ENCODE data around the gene TREH. TPM values are rescaled to one million over a fixed set of nuclear protein-coding genes. Genes with fewer than 3 reads are reported as not detected.

The TREH gene
- total and polyA plus RNA-seq, 2 of the 8 experiments (the other 6 are each of a cell fraction or from before 2014, with no cell fraction given): 0.03 TPM; not detected in 1

DNA sequence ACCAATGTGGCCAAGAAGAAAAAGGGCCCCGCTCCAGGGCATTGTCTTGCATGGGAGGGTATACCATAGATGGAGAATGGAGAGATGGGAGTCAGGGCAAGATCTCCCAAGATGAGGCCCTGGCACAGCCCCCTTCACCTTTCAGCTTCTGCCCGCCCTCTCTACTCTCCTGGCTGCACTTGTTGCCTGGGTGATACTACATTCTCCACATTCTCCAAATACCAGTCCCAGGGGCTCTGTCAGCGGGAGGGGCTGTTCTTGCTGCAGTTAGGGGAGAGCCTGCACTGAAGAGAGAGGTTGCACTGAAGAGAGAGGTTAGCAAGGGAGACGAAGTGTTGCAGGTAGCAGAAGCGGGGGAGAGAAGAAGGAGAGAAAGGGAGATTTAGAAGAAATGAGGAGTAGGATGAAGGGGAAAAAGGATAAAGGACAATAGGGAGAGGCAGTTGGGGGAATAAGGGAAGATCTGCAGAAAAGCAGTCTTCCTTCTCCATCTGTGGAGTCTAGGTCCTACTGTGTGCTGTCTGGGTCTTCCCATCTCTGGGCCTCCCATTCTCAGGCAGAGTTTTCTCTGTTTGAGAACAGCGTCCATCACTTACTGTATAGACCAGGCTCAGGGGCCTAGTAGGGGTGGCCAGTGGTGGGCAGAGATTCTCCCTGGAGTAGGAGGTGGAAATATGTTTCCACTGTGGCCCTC, 64.0 kb downstream of the TREH start (continued):
- TF ChIP-seq POLR2AphosphoS5 (IDR thresholded peaks at IDR 0.05; ENCODE audit: low read depth, low read length): peak; percentile 91
- peak; percentile 65 for TF ChIP-seq TAF7 (optimal IDR thresholded peaks at IDR 0.05; ENCODE audit: borderline replicate concordance, low read depth, low read length)
- peak in 1 of 2 experiments; percentile 51 for TF ChIP-seq BCL11A (IDR thresholded peaks at IDR 0.05; ENCODE audit: low read depth in 2 of 2, low read length in 2 of 2)
- no peak for TF ChIP-seq EGR1 (IDR thresholded peaks at IDR 0.05; ENCODE audit: borderline replicate concordance, low read depth, low read length)
- TF ChIP-seq HDAC6 (IDR thresholded peaks at IDR 0.05; ENCODE audit: low read depth, low read length): no peak
- no peak for TF ChIP-seq EZH2 (IDR thresholded peaks at IDR 0.05; ENCODE audit: low read depth, low read length, severe bottlenecking)
- no peak for TF ChIP-seq JUN (IDR thresholded peaks at IDR 0.05; ENCODE audit: low read depth, low read length)
- TF ChIP-seq ASH2L (IDR thresholded peaks at IDR 0.05; ENCODE audit: low read length): no peak
- no peak for TF ChIP-seq CBX5 (IDR thresholded peaks at IDR 0.05; ENCODE audit: low read depth, low read length)
- TF ChIP-seq RNF2 (IDR thresholded peaks at IDR 0.05; ENCODE audit: borderline replicate concordance, low read depth, low read length, missing control alignments, poor library complexity, severe bottlenecking): no peak
- no peak for TF ChIP-seq GABPA (IDR thresholded peaks at IDR 0.05; ENCODE audit: borderline replicate concordance, insufficient read depth, low read length)
- TF ChIP-seq TCF12 (IDR thresholded peaks at IDR 0.05; ENCODE audit: low read depth, low read length): peak; percentile 75; the same call in 1 of the 2 replicates
- TF ChIP-seq, protein P1, sequence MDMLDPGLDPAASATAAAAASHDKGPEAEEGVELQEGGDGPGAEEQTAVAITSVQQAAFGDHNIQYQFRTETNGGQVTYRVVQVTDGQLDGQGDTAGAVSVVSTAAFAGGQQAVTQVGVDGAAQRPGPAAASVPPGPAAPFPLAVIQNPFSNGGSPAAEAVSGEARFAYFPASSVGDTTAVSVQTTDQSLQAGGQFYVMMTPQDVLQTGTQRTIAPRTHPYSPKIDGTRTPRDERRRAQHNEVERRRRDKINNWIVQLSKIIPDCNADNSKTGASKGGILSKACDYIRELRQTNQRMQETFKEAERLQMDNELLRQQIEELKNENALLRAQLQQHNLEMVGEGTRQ (IDR thresholded peaks at IDR 0.05; ENCODE audit: low read length): no peak
- TF ChIP-seq POLR2A (IDR thresholded peaks at IDR 0.05; ENCODE audit: control extremely low read depth in 1 of 2, low read depth in 2 of 2, low read length in 2 of 2): peak in 1 of 2 experiments; percentile 92; a peak in 2 of 3 replicates
- peak; percentile 100 for TF ChIP-seq TEAD4 (IDR thresholded peaks at IDR 0.05; ENCODE audit: low read depth, low read length)
